B cell (primary cell): Measurements from ENCODE around the gene PRRT3. TPM values are rescaled to one million over a fixed set of nuclear protein-coding genes. Genes with fewer than 3 reads are reported as not detected.

Source experiments
- ATAC-seq: fragments of 200-7000 bp; cut with Tn5 transposase; one replicate; pipeline ENCODE4 v1.10.0; 2021; ENCODE audit warnings: low read depth, mild to moderate bottlenecking, moderate number of reproducible peaks, moderate library complexity
- CTCF ChIA-PET: fragments of 350-600 bp; sonication (Branson Sonifier 250); formaldehyde crosslinking; loops from one replicate; lab custom pipeline; 2021; ENCODE audit warnings: antibody characterized with exemption, inconsistent platforms; lab: Charles Lee
- POLR2A ChIA-PET: fragments of 350-600 bp; sonication (Branson Sonifier 250); formaldehyde crosslinking; loops from one replicate; lab custom pipeline; 2021; ENCODE audit warnings: antibody characterized with exemption; lab: Charles Lee
- DNase-seq: peaks from one replicate; pipeline ENCODE4 v3.0.0; 2013
- H2AFZ ChIP-seq: 2 replicates; pipeline ENCODE4 v1.6.1; 2012; ENCODE audit warnings: mild to moderate bottlenecking, low read depth, low read length; ENCODE audit not compliant: insufficient read depth, poor library complexity, severe bottlenecking
- H3K27ac ChIP-seq, 2 donors: 1 replicate in 1 of 2; 2 replicates in 1 of 2; pipeline ENCODE4 v1.5.1; 2012 to 2013; ENCODE audit warnings: low read length in 2 of 2, mild to moderate bottlenecking in 2 of 2, moderate library complexity in 1 of 2
- H3K27me3 ChIP-seq, 4 experiments: fragments of 200-600 bp in 1 of 4; sonication (generic) in 1 of 4; replicated peaks in 1 of 4; 1 replicate in 2 of 4; 2 replicates in 2 of 4; pipeline versions ENCODE4 v1.6.1 to v1.7.0; 2013 to 2016; ENCODE audit warnings: low read length in 3 of 4, mild to moderate bottlenecking in 2 of 4, mixed read lengths in 1 of 4, moderate library complexity in 1 of 4; ENCODE audit not compliant: insufficient read depth in 4 of 4, control insufficient read depth in 3 of 4; ENCODE audit errors: control extremely low read depth in 1 of 4
- H3K36me3 ChIP-seq, 2 experiments: replicated peaks in 1 of 2; 1 replicate in 1 of 2; 2 replicates in 1 of 2; pipeline versions ENCODE4 v1.6.1 to v1.7.1; 2013; ENCODE audit warnings: low read length in 1 of 2; ENCODE audit not compliant: insufficient read depth in 2 of 2, control insufficient read depth in 1 of 2; ENCODE audit errors: control extremely low read depth in 1 of 2, extremely low read depth in 1 of 2
- H3K4me1 ChIP-seq, 2 donors: fragments of 200-600 bp in 1 of 2; sonication (generic) in 1 of 2; 1 replicate in 1 of 2; 2 replicates in 1 of 2; pipeline versions ENCODE4 v1.5.1 to v1.6.1; 2013 to 2017; ENCODE audit warnings: low read length in 2 of 2; ENCODE audit not compliant: control insufficient read depth in 2 of 2, insufficient read depth in 2 of 2
- H3K4me2 ChIP-seq: replicated peaks from 2 replicates; pipeline ENCODE3; 2012; ENCODE audit warnings: mild to moderate bottlenecking, low read depth, low read length; ENCODE audit not compliant: poor library complexity, severe bottlenecking
- H3K4me3 ChIP-seq, 5 experiments: fragments of 200-600 bp in 1 of 5; sonication (generic) in 1 of 5; 1 replicate in 3 of 5; 2 replicates in 2 of 5; pipeline versions ENCODE4 v1.5.1 to v1.7.0; 2011 to 2016; ENCODE audit warnings: low read length in 4 of 5, mild to moderate bottlenecking in 4 of 5, low read depth in 2 of 5, control low read depth in 1 of 5, moderate library complexity in 1 of 5; ENCODE audit not compliant: insufficient read depth in 1 of 5; ENCODE audit errors: control extremely low read depth in 1 of 5, extremely low read depth in 1 of 5
- H3K79me2 ChIP-seq: fragments of 200-600 bp; sonication (generic); one replicate; pipeline ENCODE4 v1.6.0; 2016; ENCODE audit warnings: low read length; ENCODE audit not compliant: control insufficient read depth, insufficient read depth
- H3K9ac ChIP-seq: fragments of 200-600 bp; sonication (generic); 2 replicates; pipeline ENCODE4 v1.6.1; 2017; ENCODE audit warnings: mild to moderate bottlenecking, low read length, moderate library complexity
- H3K9me3 ChIP-seq, 3 donors: one replicate each; pipeline versions ENCODE4 v1.6.1 to v1.7.1; 2013; ENCODE audit warnings: low read length in 2 of 3; ENCODE audit not compliant: control insufficient read depth in 2 of 3, insufficient read depth in 1 of 3; ENCODE audit errors: control extremely low read depth in 1 of 3
- H4K20me1 ChIP-seq: 2 replicates; pipeline ENCODE4 v1.6.0; 2012; ENCODE audit warnings: mild to moderate bottlenecking, low read length; ENCODE audit not compliant: insufficient read depth, control insufficient read depth, poor library complexity, severe bottlenecking
- H3K27ac Mint-ChIP-seq: one replicate; pipeline ENCODE4 v1.8.0; 2021; ENCODE audit warnings: mixed read lengths
- H3K27me3 Mint-ChIP-seq: one replicate; pipeline ENCODE4 v1.8.0; 2021; ENCODE audit warnings: mixed read lengths
- H3K4me1 Mint-ChIP-seq: one replicate; pipeline ENCODE4 v1.8.0; 2021; ENCODE audit warnings: mixed read lengths
- H3K4me3 Mint-ChIP-seq: one replicate; pipeline ENCODE4 v1.8.0; 2021; ENCODE audit warnings: mixed read lengths
- H3K9me3 Mint-ChIP-seq: one replicate; pipeline ENCODE4 v1.8.0; 2022; ENCODE audit warnings: mixed read lengths; ENCODE audit not compliant: insufficient read depth
- EZH2 ChIP-seq: IDR thresholded peaks from 2 replicates; pipeline ENCODE4 v1.6.1; 2012; ENCODE audit warnings: borderline replicate concordance, low read depth, mild to moderate bottlenecking, moderate library complexity, low read length; ENCODE audit not compliant: insufficient read depth, poor library complexity, severe bottlenecking
- WGBS: methylation state at CpG from one replicate; pipeline ENCODE4 v1.1.5; 2013; ENCODE audit warnings: missing lambda C conversion rate; ENCODE audit not compliant: insufficient coverage; 5-methylcytosine and 5-hydroxymethylcytosine counted together
- intact Hi-C: fragments of 100-400 bp; cut with micrococcal nuclease; formaldehyde crosslinking; loops from one replicate; pipeline ENCODE4 v1.10.0; 2022
- polyA plus RNA-seq: library from polyadenylated mRNA; depleted of rRNA; stranded (reverse); fragments of >200 nt; gene quantifications from 2 replicates; pipeline ENCODE4 v1.2.3, GENCODE V29; 2012
- total RNA-seq, 2 donors: library from RNA; stranded (reverse); fragments of 120-200 nt in 1 of 2; gene quantifications; 1 replicate in 1 of 2; 2 replicates in 1 of 2; pipeline versions ENCODE4 v1.2.3 to v1.2.4, GENCODE V29; 2013 to 2022
- TF ChIP-seq, protein P1 (sequence below): fragments of 200-600 bp; IDR thresholded peaks from one replicate; pipeline ENCODE4 v1.8.0; 2022; ENCODE audit warnings: antibody characterized with exemption, mild to moderate bottlenecking

PRRT3 gene
- total and polyA plus RNA-seq, 2 donors (not counting 1 experiment from before 2014, with no cell fraction given), result 1.7 to 3.9 TPM

DNA sequence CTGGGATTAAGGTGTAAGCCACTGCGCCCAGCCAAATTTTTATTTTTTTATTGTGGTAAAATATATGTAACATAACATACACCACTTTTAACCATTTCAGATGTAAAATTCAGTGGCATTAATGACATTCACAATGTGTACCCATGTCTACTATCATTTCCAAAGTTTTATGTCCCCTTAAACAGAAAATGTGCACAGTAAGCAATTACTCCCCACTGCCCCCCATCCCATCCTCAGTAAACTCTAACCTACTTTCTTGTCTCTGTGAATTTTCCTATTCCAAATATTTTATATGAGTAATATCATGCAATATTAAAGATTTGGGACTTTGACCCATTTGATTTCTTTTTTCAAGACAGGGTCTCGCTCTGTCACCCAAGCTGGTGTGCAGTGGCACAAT, 14.6 kb upstream of the PRRT3 start:
- TF ChIP-seq, protein P1, sequence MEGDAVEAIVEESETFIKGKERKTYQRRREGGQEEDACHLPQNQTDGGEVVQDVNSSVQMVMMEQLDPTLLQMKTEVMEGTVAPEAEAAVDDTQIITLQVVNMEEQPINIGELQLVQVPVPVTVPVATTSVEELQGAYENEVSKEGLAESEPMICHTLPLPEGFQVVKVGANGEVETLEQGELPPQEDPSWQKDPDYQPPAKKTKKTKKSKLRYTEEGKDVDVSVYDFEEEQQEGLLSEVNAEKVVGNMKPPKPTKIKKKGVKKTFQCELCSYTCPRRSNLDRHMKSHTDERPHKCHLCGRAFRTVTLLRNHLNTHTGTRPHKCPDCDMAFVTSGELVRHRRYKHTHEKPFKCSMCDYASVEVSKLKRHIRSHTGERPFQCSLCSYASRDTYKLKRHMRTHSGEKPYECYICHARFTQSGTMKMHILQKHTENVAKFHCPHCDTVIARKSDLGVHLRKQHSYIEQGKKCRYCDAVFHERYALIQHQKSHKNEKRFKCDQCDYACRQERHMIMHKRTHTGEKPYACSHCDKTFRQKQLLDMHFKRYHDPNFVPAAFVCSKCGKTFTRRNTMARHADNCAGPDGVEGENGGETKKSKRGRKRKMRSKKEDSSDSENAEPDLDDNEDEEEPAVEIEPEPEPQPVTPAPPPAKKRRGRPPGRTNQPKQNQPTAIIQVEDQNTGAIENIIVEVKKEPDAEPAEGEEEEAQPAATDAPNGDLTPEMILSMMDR, result no peak
- no peak for TF ChIP-seq EZH2
- no peaks in the 10 kb centered on the region for H3K4me1 Mint-ChIP-seq
- Histone ChIP-seq H3K36me3 (peaks cover 3 to 66% of the 10 kb centered on the region in 2 experiments), H3K4me2 (no peak overlapping the region), H3K27ac (no peak overlapping the region), H4K20me1 (no peaks in the 10 kb centered on the region), H3K4me3 (no peak overlapping the region), H2AFZ (no peak overlapping the region), H3K9me3 (no peaks in the 10 kb centered on the region), H3K27me3 (no peaks in the 10 kb centered on the region), H3K79me2 (no peaks in the 10 kb centered on the region), H3K9ac (no peak overlapping the region), H3K4me1 (no peaks in the 10 kb centered on the region)
- ATAC-seq (no peak), DNase-seq (no peak)
- WGBS, result 100% methylated on average over 1 of the region's 2 CpGs
- H3K9me3 Mint-ChIP-seq, result no peaks in the 10 kb centered on the region
- POLR2A ChIA-PET, result no interaction called here
- intact Hi-C loops, result no loop called here
- H3K27me3 Mint-ChIP-seq, result no peaks in the 10 kb centered on the region
- CTCF ChIA-PET, result no interaction called here
- H3K4me3 Mint-ChIP-seq, result no peak overlapping the region
- H3K27ac Mint-ChIP-seq, result no peak overlapping the region

DNA sequence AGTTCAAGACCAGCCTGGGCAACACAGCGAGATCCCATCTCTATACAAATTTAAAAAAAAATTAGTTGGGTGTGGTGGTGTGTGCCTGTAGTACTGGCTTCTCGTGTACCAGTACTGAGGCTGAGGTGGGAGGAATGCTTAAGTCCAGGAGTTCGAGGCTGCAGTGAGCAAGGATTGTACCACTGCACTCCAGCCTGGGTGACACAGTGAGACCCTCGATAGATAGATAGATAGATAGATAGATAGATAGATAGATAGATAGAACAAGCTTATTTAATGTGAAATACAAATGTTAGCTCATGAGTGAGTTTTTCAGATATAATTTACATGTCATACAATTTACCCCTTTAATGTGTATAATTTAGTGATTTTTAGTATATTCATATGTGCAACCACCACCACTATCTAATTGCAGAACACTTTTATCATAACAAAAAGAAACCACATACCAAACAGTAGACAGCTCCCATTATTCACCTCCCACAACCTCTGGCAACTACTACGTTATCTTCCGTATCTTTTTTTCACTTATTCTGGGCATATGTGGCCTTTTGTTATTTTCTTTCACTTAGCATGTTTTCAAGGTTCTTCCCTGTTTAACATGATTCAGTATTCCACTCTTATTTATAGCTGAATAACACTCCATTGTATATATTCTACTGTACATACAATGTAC, 13.1 kb upstream of the PRRT3 start:
- Histone ChIP-seq H3K9ac (no peak overlapping the region), H3K4me1 (no peaks in the 10 kb centered on the region), H3K79me2 (no peaks in the 10 kb centered on the region), H3K4me3 (no peak overlapping the region), H3K27ac (no peak overlapping the region), H3K4me2 (no peak overlapping the region), H2AFZ (no peak overlapping the region), H3K36me3 (peaks cover 3 to 55% of the 10 kb centered on the region in 2 experiments), H3K9me3 (no peaks in the 10 kb centered on the region), H3K27me3 (no peaks in the 10 kb centered on the region), H4K20me1 (no peaks in the 10 kb centered on the region)
- WGBS, result 98% methylated on average over 5 of the region's 6 CpGs
- H3K4me1 Mint-ChIP-seq, result no peaks in the 10 kb centered on the region
- intact Hi-C loops, result no loop called here
- TF ChIP-seq, protein P1, result no peak
- TF ChIP-seq EZH2, result no peak
- DNase-seq, result no peak
- H3K9me3 Mint-ChIP-seq, result no peaks in the 10 kb centered on the region
- H3K27ac Mint-ChIP-seq, result no peak overlapping the region
- H3K27me3 Mint-ChIP-seq, result no peaks in the 10 kb centered on the region
- ChIA-PET POLR2A (interaction anchor here (0.6 to 0.7 kb wide), 3 partner anchors 16 to 224 kb away, joined by 4 to 9 read pairs (median 5); no protein-coding TSS in a partner anchor), CTCF (interaction anchor here (1.1 kb wide), 1 partner anchor 21 kb away, joined by 3 read pairs; the partner anchor contains the start of gene EMC3)
- no peak overlapping the region for H3K4me3 Mint-ChIP-seq
- ATAC-seq, result no peak
